ENCODE measurements around the gene HYDIN. TPM values are rescaled to one million over a fixed set of nuclear protein-coding genes. Genes with fewer than 3 reads are reported as not detected.

Gene HYDIN
- total and polyA plus RNA-seq, 9 of the 15 experiments (the other 6 are each of a cell fraction or from before 2014, with no cell fraction given): 0.08 to 0.43 (median 0.14) TPM; not detected in 1

- TF ChIP-seq ZNF57 (CRISPR knock-in tag; IDR thresholded peaks at IDR 0.05) (no peak), NCOA2 (IDR thresholded peaks at IDR 0.05; ENCODE audit: partially characterized antibody in 2 of 2) (no peak), CBX1 (IDR thresholded peaks at IDR 0.05; ENCODE audit: low read depth) (no peak), CBX3 (IDR thresholded peaks at IDR 0.05; ENCODE audit: borderline replicate concordance in 1 of 2, low read length in 2 of 2) (peak in 1 of 2 experiments; percentile 72; a peak in 1 of 3 replicates), BCL6 (CRISPR knock-in tag; IDR thresholded peaks at IDR 0.05) (no peak), CUX1 (CRISPR knock-in tag; IDR thresholded peaks at IDR 0.05) (no peak), DPF2 (IDR thresholded peaks at IDR 0.05) (no peak), KDM1A (IDR thresholded peaks at IDR 0.05) (no peak), POLR2B (IDR thresholded peaks at IDR 0.05; ENCODE audit: low read depth, partially characterized antibody) (peak; percentile 60), ZBTB49 (CRISPR knock-in tag; IDR thresholded peaks at IDR 0.05; ENCODE audit: borderline replicate concordance) (no peak), XRCC4 (IDR thresholded peaks at IDR 0.05; ENCODE audit: extremely low read depth, insufficient read depth, insufficient read length) (no peak), NFRKB (IDR thresholded peaks at IDR 0.05; ENCODE audit: low read depth) (no peak; the same call in 1 of the 2 replicates), MXD1 (CRISPR knock-in tag; IDR thresholded peaks at IDR 0.05; ENCODE audit: borderline replicate concordance, poor library complexity, severe bottlenecking) (no peak), ZNF197 (CRISPR knock-in tag; IDR thresholded peaks at IDR 0.05; ENCODE audit: low read depth) (no peak), MAZ (CRISPR knock-in tag; conservative IDR thresholded peaks at IDR 0.05 in 1 of 2, IDR thresholded peaks at IDR 0.05 in 1 of 2) (peak in 1 of 2 experiments; percentile 66; a peak in 3 of 4 replicates), ARHGAP35 (IDR thresholded peaks at IDR 0.05; ENCODE audit: partially characterized antibody) (no peak), FOXJ3 (CRISPR knock-in tag; IDR thresholded peaks at IDR 0.05) (no peak), ZNF282 (CRISPR knock-in tag; IDR thresholded peaks at IDR 0.05) (no peak), ZNF324 (CRISPR knock-in tag; IDR thresholded peaks at IDR 0.05) (no peak)
Measured at GRCh38 chr16:70800781-70801480, 429.6 kb downstream of the HYDIN start, which contains the start of gene VAC14 (continued).
